Fibroblast of skin of right quadriceps (primary cell): Measurements from ENCODE around the gene SLC5A3.

Experiments
- DNase-seq: peaks from one replicate; pipeline ENCODE4 v3.0.0-alpha.2; 2013

The SLC5A3 gene

GRCh38 chr21:34072145-34073031, 990 bp upstream of the SLC5A3 start:
- DNase-seq: no peak

- DNase-seq: no peak
These were observed 438 bp downstream of the SLC5A3 start for GRCh38 chr21:34073749-34074282.

- DNase-seq: no peak
These were observed 1.1 kb downstream of the SLC5A3 start for GRCh38 chr21:34074283-34075090.

GRCh38 chr21:34075091-34075425, 1.7 kb downstream of the SLC5A3 start:
- DNase-seq: no peak

GRCh38 chr21:34075760-34076660, 2.6 kb downstream of the SLC5A3 start:
- no peak for DNase-seq

- DNase-seq: no peak
These were observed 3.5 kb downstream of the SLC5A3 start for GRCh38 chr21:34076835-34077234.

GRCh38 chr21:34077888-34078287, 4.5 kb downstream of the SLC5A3 start:
- DNase-seq: no peak

GRCh38 chr21:34078915-34079314, 5.5 kb downstream of the SLC5A3 start:
- DNase-seq: no peak

GRCh38 chr21:34080710-34081109, 7.3 kb downstream of the SLC5A3 start:
- no peak for DNase-seq

GRCh38 chr21:34082769-34083168, 9.4 kb downstream of the SLC5A3 start:
- DNase-seq: no peak

- no peak for DNase-seq
These were observed 10.0 kb downstream of the SLC5A3 start for GRCh38 chr21:34083357-34083756.

GRCh38 chr21:34085129-34085528, 11.8 kb downstream of the SLC5A3 start:
- no peak for DNase-seq

GRCh38 chr21:34086887-34087306, 13.5 kb downstream of the SLC5A3 start:
- no peak for DNase-seq

GRCh38 chr21:34088752-34089151, 15.4 kb downstream of the SLC5A3 start:
- DNase-seq: no peak

GRCh38 chr21:34091032-34091431, 17.7 kb downstream of the SLC5A3 start:
- DNase-seq: no peak

- no peak for DNase-seq
These were observed 18.2 kb downstream of the SLC5A3 start for GRCh38 chr21:34091607-34092006.

- no peak for DNase-seq
These were observed 19.0 kb downstream of the SLC5A3 start for GRCh38 chr21:34092262-34092921.

- no peak for DNase-seq
These were observed 19.7 kb downstream of the SLC5A3 start for GRCh38 chr21:34093083-34093482.

GRCh38 chr21:34094949-34095348, 21.6 kb downstream of the SLC5A3 start:
- DNase-seq: no peak

- DNase-seq: no peak
These were observed 24.1 kb downstream of the SLC5A3 start for GRCh38 chr21:34097442-34097841.

- DNase-seq: no peak
These were observed 27.0 kb downstream of the SLC5A3 start for GRCh38 chr21:34100337-34100736.

- no peak for DNase-seq
These were observed 27.4 kb downstream of the SLC5A3 start for GRCh38 chr21:34100790-34101189.
